CD1c-positive myeloid dendritic cell (primary cell): ENCODE measurements around the gene SUOX.
"Not testable (repeated sequence)": the region's sequence is repeated elsewhere in the genome, so short reads cannot be mapped to it uniquely, and the experiment has no call there.

Experiments used
- DNase-seq: peaks from one replicate; pipeline ENCODE4 v3.0.0-alpha.2; 2016; ENCODE audit errors: extremely low spot score

SUOX gene

GRCh38 chr12:55996715-55997534 is at the start of gene SUOX:
SUOX (plus strand) TSS chr12:55997276; CDS start chr12:56002222, 4,946 bp downstream.
- peak; percentile 96 for DNase-seq

- DNase-seq: no peak
Measured at GRCh38 chr12:55955344-55955743, 41.7 kb upstream of the SUOX start.

GRCh38 chr12:55955800-55956508 is 41.1 kb upstream of the SUOX start:
- DNase-seq: no peak

GRCh38 chr12:55957106-55957859 is 39.8 kb upstream of the SUOX start:
- no peak for DNase-seq

GRCh38 chr12:55963760-55964159 is 33.3 kb upstream of the SUOX start:
- DNase-seq: no peak

- no peak for DNase-seq
Measured at GRCh38 chr12:55965240-55965639, 31.8 kb upstream of the SUOX start.

GRCh38 chr12:55965941-55966407 is 31.1 kb upstream of the SUOX start, which contains the start of gene PMEL:
PMEL (minus strand) TSS chr12:55966042; CDS start chr12:55966011, 31 bp downstream.
- peak; percentile 15 for DNase-seq

- DNase-seq: peak; percentile 92
Measured at GRCh38 chr12:55966408-55967281, 30.4 kb upstream of the SUOX start, which contains the start of gene CDK2. CDK2 (plus strand) TSS chr12:55966830; CDS start chr12:55967009, 179 bp downstream.

- DNase-seq: no peak
Measured at GRCh38 chr12:55969356-55969755, 27.7 kb upstream of the SUOX start.

GRCh38 chr12:55970775-55971174 is 26.3 kb upstream of the SUOX start:
- no peak for DNase-seq

GRCh38 chr12:55972042-55972441 is 25.0 kb upstream of the SUOX start:
- DNase-seq: no peak

GRCh38 chr12:55972456-55972855 is 24.6 kb upstream of the SUOX start:
- no peak for DNase-seq

- DNase-seq: no peak
Measured at GRCh38 chr12:55972911-55973598, 24.0 kb upstream of the SUOX start.

- peak; percentile 99 for DNase-seq
Measured at GRCh38 chr12:55973599-55974307, 23.3 kb upstream of the SUOX start, which contains the start of gene RAB5B. RAB5B (plus strand) TSS chr12:55974078; CDS start chr12:55986961, 12,883 bp downstream.

- peak; percentile 30 for DNase-seq
Measured at GRCh38 chr12:55974308-55974730, 22.8 kb upstream of the SUOX start.

GRCh38 chr12:55978393-55978792 is 18.7 kb upstream of the SUOX start:
- no peak for DNase-seq

GRCh38 chr12:55979069-55979468 is 18.0 kb upstream of the SUOX start:
- DNase-seq: no peak

GRCh38 chr12:55981882-55982281 is 15.2 kb upstream of the SUOX start:
- not testable (repeated sequence) for DNase-seq

- DNase-seq: peak; percentile 28
Measured at GRCh38 chr12:55982319-55982936, 14.6 kb upstream of the SUOX start.
